GM12878 (cell line): ENCODE measurements around the gene MRNIP.

Experiments used
- CBX5 ChIP-seq: sonication (generic); IDR thresholded peaks from 2 replicates; pipeline ENCODE4 v1.6.1; 2016; ENCODE audit warnings: low read depth, moderate library complexity, mild to moderate bottlenecking, inconsistent platforms
- CREB1 ChIP-seq: IDR thresholded peaks from 2 replicates; pipeline ENCODE4 v1.6.1; 2012; ENCODE audit warnings: low read depth, mild to moderate bottlenecking, inconsistent platforms
- CREM ChIP-seq: IDR thresholded peaks from 2 replicates; pipeline ENCODE4 v1.6.1; 2014; ENCODE audit warnings: antibody characterized with exemption, low read depth
- CTCF ChIP-seq, 3 experiments: IDR thresholded peaks in 2 of 3; conservative IDR thresholded peaks in 1 of 3; 2 replicates each; pipeline ENCODE4 v1.5.1; 2011; ENCODE audit warnings: low read depth in 3 of 3, low read length in 3 of 3, mild to moderate bottlenecking in 3 of 3, control low read depth in 2 of 3, moderate library complexity in 2 of 3, inconsistent platforms in 1 of 3, mixed read lengths in 1 of 3; ENCODE audit not compliant: control insufficient read depth in 2 of 3, insufficient read depth in 1 of 3; ENCODE audit errors: extremely low read depth in 1 of 3
- NFIC ChIP-seq: IDR thresholded peaks from 2 replicates; pipeline ENCODE4 v1.6.1; 2012; ENCODE audit warnings: low read depth, mild to moderate bottlenecking, inconsistent platforms, low read length, moderate library complexity
- POLR2A ChIP-seq: IDR thresholded peaks from 2 replicates; pipeline ENCODE4 v1.6.1; 2011; ENCODE audit warnings: low read depth, mild to moderate bottlenecking, low read length
- SP1 ChIP-seq: IDR thresholded peaks from one replicate; pipeline ENCODE4 v1.6.1; 2011; ENCODE audit warnings: low read depth, low read length
- TARDBP ChIP-seq: IDR thresholded peaks from 2 replicates; pipeline ENCODE4 v1.6.1; 2016; ENCODE audit warnings: borderline replicate concordance
- TBL1XR1 ChIP-seq: IDR thresholded peaks from 2 replicates; pipeline ENCODE4 v1.6.1; 2012; ENCODE audit warnings: low read depth, low read length, improper control_type of control experiment
- TCF7 ChIP-seq: IDR thresholded peaks from 2 replicates; pipeline ENCODE4 v1.6.1; 2014; ENCODE audit warnings: antibody characterized with exemption, borderline replicate concordance

GRCh38 chr5:179820127-179820482, 38.5 kb downstream of the MRNIP start:
- TF ChIP-seq CTCF (IDR thresholded peaks at IDR 0.05 in 2 of 3, conservative IDR thresholded peaks at IDR 0.05 in 1 of 3; ENCODE audit: control insufficient read depth in 2 of 3, extremely low read depth in 1 of 3, insufficient read depth in 1 of 3, low read depth in 3 of 3, low read length in 3 of 3) = no peak
- TF ChIP-seq SP1 = no peak
- no peak for TF ChIP-seq CREB1
- TF ChIP-seq TARDBP = no peak
- TF ChIP-seq TCF7 = no peak
- TF ChIP-seq NFIC = no peak
- TF ChIP-seq CBX5 = no peak
- TF ChIP-seq POLR2A = no peak
- TF ChIP-seq CREM = no peak
- TF ChIP-seq TBL1XR1 = no peak
